HG02943 (cell line): ENCODE measurements around the gene PHF1.

ENCODE experiments used
- ATAC-seq: cut with Tn5 transposase; IDR thresholded peaks from one replicate; pipeline ENCODE4 v1.9.1; 2021; ENCODE audit warnings: mild to moderate bottlenecking, low read depth, moderate library complexity; ENCODE audit not compliant: unreplicated experiment

PHF1 gene

DNA sequence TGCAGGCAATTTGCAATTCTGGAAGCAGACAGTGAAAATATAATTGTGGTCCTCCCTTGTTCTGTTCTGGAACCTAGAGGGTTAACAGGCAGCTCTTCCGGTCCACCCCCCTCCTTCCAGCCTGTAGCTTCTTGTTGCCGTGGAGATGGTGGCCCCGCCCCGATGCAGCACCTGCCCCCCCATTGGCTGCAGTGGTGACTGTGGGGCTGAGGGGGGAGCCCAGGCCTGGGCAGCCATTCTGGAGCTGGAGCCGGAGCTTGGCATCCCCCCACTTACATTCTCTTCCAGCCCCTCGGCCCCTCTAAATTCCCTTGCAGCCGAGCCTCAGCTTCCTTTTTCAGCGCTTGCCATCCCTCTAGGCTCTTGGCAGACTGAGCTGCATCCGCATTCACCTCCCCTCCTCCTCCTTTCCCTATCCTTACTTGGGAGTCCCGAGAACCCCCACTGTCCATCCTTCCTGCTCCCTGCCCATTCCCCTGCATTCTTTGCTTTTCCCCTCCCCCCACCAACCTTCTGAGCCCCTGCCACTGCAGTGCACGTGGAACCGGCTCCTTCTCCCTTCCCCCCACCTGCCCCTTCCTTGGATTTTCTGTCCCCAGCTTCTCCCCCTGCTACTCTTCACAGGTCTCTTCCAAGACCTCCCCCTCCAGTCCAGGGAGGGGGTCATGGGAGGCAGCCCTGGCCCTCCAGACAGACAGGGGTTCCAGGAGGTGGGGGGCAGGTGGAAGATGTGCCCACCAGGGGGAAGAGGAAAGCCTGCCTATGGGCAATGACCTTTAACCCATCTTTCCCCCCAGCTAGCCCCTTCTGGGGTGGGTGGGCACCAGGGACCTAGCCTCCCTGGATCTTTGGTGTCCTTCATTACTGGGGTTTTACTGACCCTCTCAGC, 20.4 kb downstream of the PHF1 start:
- ATAC-seq = peak; percentile 49

DNA sequence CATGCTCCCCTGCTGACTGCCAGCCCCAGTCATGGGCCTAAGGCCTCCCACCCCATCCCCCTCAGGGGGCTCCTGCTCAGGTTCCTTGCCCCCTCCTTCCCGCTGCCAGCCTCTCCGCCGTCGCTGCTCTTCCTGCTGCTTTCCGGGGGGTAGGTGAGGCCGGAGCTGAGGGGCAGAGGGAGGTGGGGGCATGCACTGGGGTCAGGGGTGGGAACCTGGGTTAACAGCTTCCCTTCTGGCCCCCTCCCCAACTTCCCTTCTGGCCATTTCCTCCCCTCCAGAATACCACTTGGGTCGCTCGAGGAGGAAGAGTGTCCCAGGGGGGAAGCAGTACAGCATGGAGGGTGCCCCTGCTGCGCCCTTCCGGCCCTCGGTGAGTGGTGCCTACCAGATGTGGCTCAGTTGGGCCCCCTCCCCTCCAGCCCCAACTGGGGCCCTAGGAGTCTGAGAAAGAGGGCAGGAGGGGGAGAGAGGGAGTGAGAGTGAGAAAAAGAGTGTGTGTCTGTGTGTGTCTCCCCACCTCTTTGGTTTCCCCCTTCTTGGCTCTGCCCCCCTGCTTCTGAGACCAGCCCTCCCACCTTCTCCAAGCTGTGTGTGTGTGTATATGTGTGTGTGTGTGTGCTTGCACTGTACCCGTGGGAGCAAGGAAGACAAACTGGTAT, 21.2 kb downstream of the PHF1 start:
- no peak for ATAC-seq

DNA sequence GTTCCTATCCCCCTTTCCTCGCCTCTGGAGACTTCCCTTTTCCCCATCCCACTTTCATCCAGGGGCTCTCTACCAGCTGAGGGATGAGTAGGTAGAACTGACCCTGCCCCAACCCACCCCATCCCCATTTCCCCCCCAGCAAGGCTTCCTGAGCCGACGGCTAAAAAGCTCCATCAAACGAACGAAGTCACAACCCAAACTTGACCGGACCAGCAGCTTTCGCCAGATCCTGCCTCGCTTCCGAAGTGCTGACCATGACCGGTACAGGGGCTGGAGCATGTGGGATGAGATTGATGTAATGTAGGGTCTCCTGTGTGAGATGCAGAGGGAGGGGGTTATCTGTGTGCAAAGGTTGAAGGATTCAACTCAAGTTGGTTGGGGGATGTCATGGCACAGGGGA, 21.7 kb downstream of the PHF1 start:
- ATAC-seq = no peak

DNA sequence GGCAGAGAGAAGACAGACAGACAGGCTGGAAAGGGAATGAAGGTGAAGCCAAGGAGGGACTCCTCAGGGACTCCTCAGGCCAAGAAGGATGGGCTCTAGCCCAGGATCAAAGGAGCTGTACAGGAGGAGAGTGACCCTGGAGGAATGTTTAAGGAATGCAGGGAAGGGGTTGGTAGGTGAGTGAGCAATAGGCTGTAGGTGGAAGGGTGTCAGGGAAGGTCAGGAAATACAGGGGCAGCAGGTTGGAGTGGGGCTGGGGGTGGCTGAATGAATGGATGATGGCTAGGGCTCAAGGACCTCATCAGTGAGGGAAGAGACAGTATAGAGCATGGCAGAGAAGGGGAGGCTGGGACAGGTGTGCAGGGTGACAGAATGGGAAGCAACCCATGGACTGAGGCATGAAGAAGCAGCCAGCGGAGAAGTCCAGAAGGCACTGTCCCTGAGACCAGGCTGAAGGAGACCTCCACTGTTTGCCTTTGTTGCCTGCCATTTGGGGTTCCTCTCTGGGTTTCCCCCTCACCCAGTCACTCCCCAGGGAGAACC, 22.3 kb downstream of the PHF1 start:
- ATAC-seq = no peak

DNA sequence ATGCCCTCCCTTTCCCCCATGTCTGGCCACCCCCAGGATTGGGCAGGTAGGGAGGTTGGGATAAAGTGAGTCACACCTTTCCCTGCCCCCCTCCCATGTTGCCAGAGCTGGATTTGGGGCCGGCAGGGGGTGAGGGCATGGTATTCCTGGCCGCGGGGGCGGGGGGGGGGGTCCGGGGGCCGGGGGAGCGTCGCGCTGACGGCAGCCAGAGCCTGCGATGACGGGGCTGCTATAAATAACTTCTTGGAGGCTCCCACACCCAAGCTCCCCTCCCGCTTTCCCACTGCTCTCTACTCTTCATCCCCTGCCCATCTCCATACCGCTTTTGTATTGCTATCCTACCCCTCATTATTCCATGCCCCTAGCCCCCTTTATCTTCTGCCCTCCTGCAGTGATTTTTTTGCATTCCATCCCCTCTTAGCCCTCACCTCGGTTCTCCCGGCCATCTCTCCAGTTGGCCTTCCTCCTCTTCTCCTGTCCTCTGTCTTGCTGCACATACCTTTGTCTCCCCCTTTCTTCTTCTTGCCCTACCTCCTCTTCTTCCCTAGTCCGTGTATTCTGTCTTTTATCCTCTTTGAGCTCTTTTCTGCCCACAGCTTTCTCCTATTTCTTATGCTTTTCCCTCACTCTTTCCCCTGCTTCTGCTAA, 22.9 kb downstream of the PHF1 start:
- ATAC-seq = no peak

DNA sequence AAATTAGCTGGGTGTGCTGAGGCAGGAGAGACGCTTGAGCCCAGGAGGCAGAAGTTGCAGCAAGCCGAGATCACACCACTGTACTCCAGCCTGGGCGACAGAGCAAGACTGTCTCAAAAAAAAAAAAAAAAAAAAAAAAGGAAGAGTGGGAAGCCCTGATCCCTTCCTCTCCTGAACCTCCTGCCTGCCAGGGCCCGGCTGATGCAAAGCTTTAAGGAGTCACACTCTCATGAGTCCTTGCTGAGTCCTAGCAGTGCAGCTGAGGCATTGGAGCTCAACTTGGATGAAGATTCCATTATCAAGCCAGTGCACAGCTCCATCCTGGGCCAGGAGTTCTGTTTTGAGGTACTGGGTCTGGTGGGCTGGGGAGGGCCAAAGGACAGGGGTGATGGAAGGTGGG, 24.1 kb downstream of the PHF1 start:
- no peak for ATAC-seq

DNA sequence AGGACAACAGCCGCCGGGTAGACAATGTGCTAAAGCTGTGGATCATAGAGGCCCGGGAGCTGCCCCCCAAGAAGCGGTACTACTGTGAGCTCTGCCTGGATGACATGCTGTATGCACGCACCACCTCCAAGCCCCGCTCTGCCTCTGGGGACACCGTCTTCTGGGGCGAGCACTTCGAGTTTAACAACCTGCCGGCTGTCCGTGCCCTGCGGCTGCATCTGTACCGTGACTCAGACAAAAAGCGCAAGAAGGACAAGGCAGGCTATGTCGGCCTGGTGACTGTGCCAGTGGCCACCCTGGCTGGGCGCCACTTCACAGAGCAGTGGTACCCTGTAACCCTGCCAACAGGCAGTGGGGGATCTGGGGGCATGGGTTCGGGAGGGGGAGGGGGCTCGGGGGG, 26.9 kb downstream of the PHF1 start:
- ATAC-seq = no peak

DNA sequence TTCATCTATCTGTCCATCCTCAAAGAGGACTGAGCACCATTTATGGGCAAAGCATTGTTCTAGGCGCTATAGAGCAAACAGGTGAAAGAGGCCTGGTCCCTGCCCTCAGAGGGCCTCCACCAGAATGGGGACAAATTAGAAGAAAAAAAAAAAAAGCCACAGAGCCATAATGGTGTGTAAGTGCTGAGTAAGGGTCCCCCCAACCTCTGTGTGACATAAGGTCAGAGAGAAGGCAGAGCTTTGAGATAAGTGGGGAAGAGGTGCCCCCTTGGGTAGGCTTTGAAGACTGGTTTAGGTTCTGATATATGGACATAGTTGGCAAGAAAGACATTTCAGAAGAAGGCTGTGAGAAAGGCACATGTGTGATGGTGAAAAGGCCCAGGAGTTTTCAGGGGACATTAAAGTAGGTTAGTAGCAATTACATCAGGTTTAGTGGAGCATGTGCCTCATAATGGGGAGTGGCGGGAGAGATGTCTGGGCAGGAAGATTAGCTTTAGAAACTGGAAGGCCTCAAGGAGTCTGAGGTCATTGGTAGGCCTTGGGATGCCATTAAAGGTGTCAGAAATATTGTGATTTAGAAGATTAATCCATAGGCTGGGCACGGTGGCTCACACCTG, 28.3 kb downstream of the PHF1 start:
- ATAC-seq = no peak

DNA sequence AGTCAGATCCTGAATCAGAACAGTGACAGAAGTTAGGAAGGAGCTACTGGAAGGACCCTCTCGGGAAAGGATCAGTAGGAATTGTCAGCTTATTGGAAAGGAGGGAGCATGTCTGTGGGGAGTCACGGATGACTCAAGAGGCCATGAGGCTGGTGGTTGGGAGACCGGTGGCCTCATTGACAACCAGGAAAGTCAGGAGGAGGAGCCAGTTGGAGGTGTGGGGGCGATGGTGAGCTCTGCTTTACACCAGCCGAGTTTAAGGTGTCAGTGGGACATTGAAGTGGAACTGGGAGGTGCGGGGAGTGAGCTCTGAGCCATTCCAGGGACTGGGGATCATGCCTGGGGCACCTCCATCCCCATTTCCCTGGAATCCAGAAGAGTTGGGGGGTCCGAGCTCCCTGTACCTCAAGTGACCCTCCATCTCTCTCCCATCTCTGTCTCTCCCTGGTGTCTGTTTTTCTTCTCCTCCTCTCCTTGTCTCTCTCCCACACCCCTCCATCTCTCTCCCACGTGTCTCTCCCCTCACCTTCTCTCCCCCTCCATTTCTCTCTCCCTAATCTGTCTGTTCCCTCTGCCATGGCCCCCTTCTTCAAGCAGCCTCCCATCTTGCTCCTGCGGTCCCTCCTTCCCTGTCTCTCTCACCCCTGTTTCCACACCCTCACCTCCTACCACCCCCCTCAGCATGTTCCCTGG, 29.3 kb downstream of the PHF1 start:
- ATAC-seq = no peak

DNA sequence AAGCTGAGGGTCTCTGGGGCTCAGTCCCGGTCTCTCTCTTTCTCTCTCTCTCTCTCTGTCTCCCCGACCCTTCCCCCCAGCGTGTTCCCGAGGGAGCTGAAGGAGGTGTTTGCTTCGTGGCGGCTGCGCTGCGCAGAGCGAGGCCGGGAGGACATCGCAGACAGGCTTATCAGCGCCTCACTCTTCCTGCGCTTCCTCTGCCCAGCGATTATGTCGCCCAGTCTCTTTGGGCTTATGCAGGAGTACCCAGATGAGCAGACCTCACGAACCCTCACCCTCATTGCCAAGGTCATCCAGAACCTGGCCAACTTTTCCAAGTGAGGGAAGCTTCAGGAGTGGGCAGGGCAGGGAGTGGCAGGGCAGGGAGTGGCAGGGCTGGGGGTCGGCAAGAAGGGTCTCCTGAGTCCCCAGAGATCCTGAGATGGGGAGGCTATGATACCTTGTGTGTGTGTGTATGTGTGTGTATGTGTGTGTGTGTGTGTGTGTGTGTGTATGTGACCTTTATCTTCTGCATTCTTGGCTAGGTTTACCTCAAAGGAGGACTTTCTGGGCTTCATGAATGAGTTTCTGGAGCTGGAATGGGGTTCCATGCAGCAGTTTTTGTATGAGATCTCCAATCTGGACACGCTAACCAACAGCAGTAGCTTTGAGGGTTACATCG, 30.0 kb downstream of the PHF1 start:
- no peak for ATAC-seq

DNA sequence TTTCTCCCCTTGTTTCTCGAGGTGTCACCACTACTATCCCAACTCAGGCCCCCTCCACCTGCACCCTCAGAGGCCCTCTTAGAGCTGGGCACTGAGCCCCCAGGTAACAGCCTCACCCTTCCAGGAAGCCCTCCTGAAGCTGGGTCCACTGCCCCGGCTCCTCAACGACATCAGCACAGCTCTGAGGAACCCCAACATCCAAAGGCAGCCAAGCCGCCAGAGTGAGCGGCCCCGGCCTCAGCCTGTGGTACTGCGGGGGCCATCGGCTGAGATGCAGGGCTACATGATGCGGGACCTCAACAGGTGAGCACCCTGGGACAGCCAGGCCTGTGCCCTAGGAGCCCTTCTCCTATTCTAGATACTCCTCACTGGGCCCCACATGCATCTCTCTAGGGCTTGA, 30.6 kb downstream of the PHF1 start:
- no peak for ATAC-seq

DNA sequence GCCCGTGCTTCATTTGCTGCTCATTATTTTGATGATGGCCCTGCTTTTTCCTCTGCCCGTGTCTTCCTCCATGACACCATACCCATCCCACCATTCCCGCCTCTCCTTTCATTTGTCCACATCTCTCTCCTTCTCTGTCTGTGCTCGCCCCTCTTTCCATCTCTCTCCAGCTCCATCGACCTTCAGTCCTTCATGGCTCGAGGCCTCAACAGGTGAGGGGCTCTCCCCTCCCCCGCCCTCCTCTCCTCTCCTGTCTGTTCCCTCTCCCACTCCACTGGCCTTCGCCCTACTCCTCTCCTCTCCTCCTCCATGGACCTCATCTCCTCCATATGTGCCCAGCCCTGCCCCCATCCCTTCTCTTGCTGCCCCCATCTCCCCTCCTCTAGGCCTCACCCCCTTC, 31.5 kb downstream of the PHF1 start:
- ATAC-seq = no peak

DNA sequence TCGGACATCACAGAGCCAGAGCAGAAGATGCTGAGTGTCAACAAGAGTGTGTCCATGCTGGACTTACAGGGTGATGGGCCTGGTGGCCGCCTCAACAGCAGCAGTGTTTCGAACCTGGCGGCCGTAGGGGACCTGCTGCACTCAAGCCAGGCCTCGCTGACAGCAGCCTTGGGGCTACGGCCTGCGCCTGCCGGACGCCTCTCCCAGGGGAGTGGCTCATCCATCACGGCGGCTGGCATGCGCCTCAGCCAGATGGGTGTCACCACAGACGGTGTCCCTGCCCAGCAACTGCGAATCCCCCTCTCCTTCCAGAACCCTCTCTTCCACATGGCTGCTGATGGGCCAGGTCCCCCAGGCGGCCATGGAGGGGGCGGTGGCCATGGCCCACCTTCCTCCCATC, 32.2 kb downstream of the PHF1 start:
- no peak for ATAC-seq

DNA sequence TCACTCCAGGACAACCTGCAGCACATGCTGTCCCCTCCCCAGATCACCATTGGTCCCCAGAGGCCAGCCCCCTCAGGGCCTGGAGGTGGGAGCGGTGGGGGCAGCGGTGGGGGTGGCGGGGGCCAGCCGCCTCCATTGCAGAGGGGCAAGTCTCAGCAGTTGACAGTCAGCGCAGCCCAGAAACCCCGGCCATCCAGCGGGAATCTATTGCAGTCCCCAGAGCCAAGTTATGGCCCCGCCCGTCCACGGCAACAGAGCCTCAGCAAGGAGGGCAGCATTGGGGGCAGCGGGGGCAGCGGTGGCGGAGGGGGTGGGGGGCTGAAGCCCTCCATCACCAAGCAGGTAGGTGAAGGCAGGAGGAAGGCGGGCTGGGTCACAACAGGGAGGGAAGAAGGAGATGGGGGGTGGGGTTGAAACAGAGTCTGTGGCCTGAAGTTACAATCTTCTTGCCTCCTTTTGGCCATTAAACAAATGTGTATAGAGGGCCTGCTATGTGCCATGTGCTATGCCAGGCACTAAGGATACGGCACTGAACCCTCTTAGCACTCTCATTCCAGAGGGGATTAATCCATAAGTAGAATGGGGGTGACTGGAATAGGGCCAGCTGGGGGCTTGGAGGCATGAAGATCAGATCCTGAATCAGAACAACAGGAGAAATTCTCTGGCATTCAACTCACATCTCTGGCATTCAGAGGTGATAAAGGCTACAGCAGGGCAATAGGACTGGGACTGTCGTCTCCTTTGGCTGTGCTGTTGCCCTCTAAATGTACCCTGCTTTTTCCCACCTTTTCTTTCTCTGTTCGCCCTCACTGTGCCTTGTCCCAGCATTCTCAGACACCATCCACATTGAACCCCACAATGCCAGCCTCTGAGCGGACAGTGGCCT, 33.0 kb downstream of the PHF1 start:
- no peak for ATAC-seq

DNA sequence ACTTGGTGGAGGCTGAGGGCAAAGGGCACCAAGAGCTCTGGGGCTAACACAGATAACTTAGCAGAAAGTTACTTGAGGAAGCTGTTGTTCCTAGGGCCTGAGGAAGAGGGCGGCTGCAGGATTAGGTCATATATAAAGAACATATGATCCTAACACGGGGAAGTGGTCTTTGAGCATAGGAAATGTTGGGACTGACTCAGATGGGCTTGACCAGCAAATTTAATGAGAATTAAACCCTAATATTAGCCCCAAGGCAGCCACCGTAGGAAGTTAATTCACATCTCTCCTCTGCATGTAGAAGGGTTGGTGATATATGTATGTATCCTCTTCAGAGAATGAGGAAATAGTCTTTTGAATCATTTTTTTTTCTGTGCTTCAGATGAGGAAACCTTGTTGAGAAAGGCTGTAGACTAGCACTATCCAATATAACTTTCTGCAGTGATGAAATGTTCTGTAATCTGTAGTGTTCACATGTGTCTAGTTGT, 34.3 kb downstream of the PHF1 start:
- ATAC-seq = no peak

DNA sequence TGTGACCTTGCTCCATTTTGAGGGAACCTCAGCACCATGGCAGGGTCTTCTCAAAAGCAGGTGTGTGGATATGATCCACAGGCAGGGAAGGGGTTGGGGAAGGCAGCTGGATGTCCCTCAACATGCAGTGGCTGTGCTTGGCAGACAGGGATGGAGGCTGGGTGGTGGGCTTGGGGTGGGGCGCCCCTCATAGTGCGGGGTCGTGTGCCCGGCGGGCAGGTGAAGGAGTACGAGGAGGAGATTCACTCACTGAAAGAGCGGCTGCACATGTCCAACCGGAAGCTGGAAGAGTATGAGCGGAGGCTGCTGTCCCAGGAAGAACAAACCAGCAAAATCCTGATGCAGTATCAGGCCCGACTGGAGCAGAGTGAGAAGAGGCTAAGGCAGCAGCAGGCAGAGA, 35.5 kb downstream of the PHF1 start:
- ATAC-seq = no peak

DNA sequence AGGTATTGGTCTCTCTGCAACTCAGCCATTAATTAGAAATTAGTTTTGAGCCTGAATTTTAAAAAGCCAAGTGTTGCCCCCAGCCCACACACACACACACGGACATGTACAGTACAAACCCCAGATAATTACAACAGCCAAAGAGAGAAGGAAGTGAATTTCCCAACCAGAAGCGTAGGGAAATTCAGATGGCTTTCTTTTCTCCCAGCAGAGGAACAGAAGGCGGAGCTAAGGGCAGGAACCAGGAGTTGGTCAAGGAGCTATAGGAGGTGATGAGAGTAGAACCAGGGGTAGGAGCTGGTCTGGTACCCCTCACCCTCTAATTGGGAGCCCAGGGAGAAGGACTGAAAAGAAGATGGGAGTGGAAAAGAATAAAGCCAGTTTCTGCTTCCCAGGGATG, 39.6 kb downstream of the PHF1 start:
- no peak for ATAC-seq

DNA sequence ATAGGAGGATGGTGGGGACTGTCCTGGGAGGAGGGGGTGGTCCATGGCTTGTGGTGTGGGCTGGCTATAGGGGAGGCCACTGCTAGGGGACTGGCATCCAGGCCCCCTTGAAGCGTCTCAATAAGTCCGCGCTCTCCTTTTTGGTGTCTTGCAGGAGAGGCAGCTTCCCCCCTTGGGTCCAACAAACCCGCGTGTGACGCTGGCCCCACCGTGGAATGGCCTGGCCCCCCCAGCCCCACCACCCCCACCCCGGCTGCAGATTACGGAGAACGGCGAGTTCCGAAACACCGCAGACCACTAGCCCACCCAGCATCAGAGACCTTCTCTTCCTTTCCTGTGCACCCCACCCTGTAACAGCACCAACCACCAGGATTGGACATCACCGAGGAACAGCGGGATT, 40.8 kb downstream of the PHF1 start:
- no peak for ATAC-seq

DNA sequence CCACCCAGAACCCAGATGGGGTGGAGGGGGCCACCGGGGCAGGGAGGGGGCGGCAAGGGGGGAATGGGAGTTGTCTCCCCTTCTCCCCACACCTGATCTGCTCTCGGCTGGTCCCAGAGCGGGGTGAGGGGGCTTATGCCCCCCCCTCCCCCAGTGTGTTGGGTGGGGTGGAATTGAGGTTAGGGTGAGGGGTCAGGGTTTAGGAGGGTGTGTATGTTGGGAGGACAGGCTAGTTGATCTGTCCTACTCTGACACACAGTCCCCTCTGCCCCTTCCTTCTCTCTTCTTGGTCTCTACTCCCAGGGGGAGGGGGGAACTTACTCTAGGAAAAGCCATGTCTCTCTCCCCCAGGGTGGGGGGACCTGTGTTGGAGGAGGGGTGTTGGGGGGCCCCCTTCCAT, 41.7 kb downstream of the PHF1 start:
- ATAC-seq = no peak
